ENCODE measurements around the gene EYA3.

DNA sequence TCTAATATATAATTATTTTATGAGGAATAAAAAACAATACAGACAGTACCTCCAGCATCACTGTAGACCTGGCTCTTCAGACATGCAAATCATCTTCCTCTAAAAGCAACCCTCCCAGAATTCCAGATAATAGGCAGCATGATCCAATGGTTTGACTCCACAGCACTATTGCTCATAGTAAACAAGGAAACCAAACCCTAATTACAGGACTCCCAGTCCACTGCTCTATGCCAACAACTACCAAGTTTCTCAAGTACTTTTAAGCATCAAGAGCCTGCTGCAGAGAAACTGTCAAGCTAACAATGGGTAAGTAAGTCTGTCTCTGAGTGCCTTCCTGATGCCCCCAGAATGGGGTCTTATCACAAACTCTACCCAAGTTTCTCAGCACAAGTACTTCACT lies 57.2 kb downstream of the EYA3 start:
- no peak for TF ChIP-seq MXI1 (IDR thresholded peaks at IDR 0.05; ENCODE audit: borderline replicate concordance, low read depth, low read length)
- TF ChIP-seq, protein P1, sequence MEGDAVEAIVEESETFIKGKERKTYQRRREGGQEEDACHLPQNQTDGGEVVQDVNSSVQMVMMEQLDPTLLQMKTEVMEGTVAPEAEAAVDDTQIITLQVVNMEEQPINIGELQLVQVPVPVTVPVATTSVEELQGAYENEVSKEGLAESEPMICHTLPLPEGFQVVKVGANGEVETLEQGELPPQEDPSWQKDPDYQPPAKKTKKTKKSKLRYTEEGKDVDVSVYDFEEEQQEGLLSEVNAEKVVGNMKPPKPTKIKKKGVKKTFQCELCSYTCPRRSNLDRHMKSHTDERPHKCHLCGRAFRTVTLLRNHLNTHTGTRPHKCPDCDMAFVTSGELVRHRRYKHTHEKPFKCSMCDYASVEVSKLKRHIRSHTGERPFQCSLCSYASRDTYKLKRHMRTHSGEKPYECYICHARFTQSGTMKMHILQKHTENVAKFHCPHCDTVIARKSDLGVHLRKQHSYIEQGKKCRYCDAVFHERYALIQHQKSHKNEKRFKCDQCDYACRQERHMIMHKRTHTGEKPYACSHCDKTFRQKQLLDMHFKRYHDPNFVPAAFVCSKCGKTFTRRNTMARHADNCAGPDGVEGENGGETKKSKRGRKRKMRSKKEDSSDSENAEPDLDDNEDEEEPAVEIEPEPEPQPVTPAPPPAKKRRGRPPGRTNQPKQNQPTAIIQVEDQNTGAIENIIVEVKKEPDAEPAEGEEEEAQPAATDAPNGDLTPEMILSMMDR (conservative IDR thresholded peaks at IDR 0.05; ENCODE audit: low read depth, low read length), result no peak
- TF ChIP-seq CEBPB (IDR thresholded peaks at IDR 0.05; ENCODE audit: low read depth, low read length), result no peak
- no peak for TF ChIP-seq RFX5 (IDR thresholded peaks at IDR 0.05; ENCODE audit: low read depth, low read length)
- TF ChIP-seq NFE2L2 (IDR thresholded peaks at IDR 0.05; ENCODE audit: low read depth, low read length), result no peak
- TF ChIP-seq RAD21 (IDR thresholded peaks at IDR 0.05; ENCODE audit: low read length), result no peak
- TF ChIP-seq MAFK (IDR thresholded peaks at IDR 0.05; ENCODE audit: low read depth, low read length), result no peak
- TF ChIP-seq, protein P2, sequence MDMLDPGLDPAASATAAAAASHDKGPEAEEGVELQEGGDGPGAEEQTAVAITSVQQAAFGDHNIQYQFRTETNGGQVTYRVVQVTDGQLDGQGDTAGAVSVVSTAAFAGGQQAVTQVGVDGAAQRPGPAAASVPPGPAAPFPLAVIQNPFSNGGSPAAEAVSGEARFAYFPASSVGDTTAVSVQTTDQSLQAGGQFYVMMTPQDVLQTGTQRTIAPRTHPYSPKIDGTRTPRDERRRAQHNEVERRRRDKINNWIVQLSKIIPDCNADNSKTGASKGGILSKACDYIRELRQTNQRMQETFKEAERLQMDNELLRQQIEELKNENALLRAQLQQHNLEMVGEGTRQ (IDR thresholded peaks at IDR 0.05; ENCODE audit: low read depth, low read length), result no peak
- TF ChIP-seq POLR2A (IDR thresholded peaks at IDR 0.05; ENCODE audit: low read depth, low read length), result no peak
- TF ChIP-seq SMC3 (IDR thresholded peaks at IDR 0.05; ENCODE audit: low read depth, low read length), result no peak
- no peak for TF ChIP-seq FOS (IDR thresholded peaks at IDR 0.05; ENCODE audit: low read depth, low read length)
- TF ChIP-seq MAZ (IDR thresholded peaks at IDR 0.05; ENCODE audit: borderline replicate concordance, low read depth, low read length), result no peak
- TF ChIP-seq BHLHE40 (IDR thresholded peaks at IDR 0.05; ENCODE audit: low read depth, low read length), result no peak
- TF ChIP-seq, protein P3, sequence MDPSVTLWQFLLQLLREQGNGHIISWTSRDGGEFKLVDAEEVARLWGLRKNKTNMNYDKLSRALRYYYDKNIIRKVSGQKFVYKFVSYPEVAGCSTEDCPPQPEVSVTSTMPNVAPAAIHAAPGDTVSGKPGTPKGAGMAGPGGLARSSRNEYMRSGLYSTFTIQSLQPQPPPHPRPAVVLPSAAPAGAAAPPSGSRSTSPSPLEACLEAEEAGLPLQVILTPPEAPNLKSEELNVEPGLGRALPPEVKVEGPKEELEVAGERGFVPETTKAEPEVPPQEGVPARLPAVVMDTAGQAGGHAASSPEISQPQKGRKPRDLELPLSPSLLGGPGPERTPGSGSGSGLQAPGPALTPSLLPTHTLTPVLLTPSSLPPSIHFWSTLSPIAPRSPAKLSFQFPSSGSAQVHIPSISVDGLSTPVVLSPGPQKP (IDR thresholded peaks at IDR 0.05; ENCODE audit: borderline replicate concordance, low read depth, low read length), result no peak

All from IMR-90 (cell line).